ENCODE measurements around the gene COL10A1.
"Not testable (repeated sequence)": the region's sequence is repeated elsewhere in the genome, so short reads cannot be mapped to it uniquely, and the experiment has no call there.

COL10A1 gene

GRCh38 chr6:116127771-116128493, 2.0 kb upstream of the COL10A1 start:
- DNase-seq (ENCODE audit: low read depth in 2 of 2), result no peak

DNA sequence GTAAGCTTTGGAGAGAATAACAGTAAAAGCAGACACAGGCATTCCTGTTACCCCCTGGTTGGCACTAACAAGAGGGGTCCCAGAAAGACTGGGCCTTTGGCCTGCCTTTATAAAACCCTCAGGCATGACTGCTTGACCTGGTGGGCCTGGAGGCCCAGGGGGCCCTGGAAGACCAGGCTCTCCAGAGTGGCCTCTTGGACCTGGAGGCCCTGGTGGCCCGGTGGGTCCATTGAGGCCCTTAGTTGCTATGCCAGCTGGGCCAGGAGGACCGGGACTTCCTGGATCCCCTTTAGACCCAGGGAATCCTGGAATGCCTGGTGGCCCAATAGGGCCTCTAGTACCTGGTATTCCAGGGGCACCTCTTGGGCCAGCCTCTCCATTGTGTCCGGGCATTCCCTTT, 5.5 kb downstream of the COL10A1 start:
- no peak for DNase-seq (ENCODE audit: low read depth in 2 of 2)

GRCh38 chr6:116118608-116119007, 7.3 kb downstream of the COL10A1 start:
- DNase-seq (ENCODE audit: low read depth in 2 of 2), result no peak

GRCh38 chr6:116115781-116116180, 10.2 kb downstream of the COL10A1 start:
- no peak for DNase-seq (ENCODE audit: low read depth in 2 of 2)

GRCh38 chr6:116113386-116113785, 12.5 kb downstream of the COL10A1 start:
- DNase-seq (ENCODE audit: low read depth in 2 of 2), result no peak

DNA sequence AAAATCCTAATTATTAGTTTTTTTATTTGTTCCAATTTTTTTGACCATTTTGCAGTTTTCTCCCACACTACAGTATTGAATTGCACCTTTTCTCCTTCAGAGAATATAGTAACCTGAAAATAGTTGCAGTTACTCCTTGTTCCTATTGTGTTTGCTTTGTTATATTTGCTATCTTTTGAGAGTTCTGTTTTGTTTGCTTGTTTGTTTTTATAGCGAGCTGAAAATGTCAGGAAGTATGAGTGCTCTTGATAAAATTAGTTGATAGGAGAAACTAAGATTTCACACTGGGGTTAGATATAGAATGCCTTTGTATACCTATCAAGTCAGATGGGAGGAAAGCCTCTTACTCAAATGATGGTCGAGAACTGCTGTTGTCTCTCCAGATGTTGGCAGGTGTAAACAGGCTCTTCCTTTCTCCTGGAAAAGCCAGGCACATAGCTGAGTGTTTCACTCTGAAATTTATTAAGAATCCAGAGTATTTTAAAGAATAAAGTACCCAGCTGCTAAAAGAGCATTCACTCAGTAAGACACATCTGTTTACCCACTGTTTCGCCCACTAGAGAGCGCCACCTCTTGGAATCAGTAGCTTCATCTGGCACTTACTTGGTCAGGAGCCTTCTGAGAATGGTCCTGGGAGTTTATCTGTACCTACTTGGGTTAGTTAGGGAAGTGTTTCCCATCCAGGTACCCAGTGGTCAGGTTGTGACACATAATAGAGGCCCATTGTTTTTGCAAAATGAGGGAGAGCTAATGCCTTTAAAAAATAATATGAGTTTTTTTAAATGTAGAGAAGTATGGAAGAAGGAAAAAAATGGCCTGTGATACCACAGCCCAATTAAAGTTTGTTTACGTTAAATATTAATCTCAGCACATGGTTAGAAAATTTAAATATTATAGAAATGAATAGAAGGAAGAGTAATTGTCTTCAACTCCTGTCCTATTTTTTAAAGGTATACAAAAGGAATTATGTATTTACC, 14.1 kb downstream of the COL10A1 start:
- DNase-seq (ENCODE audit: low read depth in 2 of 2), result no peak

DNA sequence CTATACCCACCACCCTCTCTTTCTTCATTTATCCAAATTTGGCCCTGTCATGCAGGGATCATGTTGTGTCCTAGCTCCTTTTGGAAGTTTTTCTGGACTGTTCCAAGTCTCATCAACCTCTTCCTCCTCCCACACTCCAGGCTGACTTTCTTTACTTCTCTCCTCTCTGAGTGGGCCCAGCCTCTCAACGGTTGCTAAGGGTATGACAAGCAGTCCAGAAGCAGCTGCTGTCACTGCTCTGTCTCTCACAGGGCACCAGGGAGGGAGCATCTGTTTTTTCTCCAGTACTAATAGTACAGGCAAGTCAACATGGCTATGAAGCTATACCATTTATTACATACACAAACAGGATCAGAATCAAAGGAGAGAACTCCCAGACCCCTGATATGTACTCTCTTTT, 17.1 kb downstream of the COL10A1 start:
- no peak for DNase-seq (ENCODE audit: low read depth in 2 of 2)

GRCh38 chr6:116106146-116106545, 19.8 kb downstream of the COL10A1 start:
- no peak for DNase-seq (ENCODE audit: low read depth in 2 of 2)

GRCh38 chr6:116105247-116105646, 20.7 kb downstream of the COL10A1 start:
- DNase-seq (ENCODE audit: low read depth in 2 of 2), result no peak

- DNase-seq (ENCODE audit: low read depth in 2 of 2), result no peak
Observed at GRCh38 chr6:116104636-116105035, 21.3 kb downstream of the COL10A1 start.

- DNase-seq (ENCODE audit: low read depth in 2 of 2), result no peak
Observed at GRCh38 chr6:116102873-116103272, 23.1 kb downstream of the COL10A1 start.

DNA sequence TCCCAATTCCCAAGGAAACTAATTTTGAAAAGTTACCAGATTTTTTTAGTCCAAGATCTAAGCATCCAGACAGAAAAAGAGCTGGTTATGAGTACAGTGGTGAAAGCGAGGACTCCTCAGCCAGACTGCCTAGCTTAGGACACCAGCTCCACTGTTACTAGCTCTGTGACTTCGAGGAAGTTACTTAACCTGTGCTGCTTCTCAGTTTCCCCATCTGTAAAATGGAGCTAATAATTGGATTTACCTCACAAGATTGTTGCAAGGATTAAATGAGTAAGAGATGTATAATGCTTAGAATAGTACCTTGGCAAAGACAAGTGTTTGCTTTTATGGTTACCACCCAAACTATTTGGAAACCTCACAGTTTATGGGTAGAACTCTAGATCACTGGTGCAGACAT, 24.1 kb downstream of the COL10A1 start:
- no peak for DNase-seq (ENCODE audit: low read depth in 2 of 2)

DNA sequence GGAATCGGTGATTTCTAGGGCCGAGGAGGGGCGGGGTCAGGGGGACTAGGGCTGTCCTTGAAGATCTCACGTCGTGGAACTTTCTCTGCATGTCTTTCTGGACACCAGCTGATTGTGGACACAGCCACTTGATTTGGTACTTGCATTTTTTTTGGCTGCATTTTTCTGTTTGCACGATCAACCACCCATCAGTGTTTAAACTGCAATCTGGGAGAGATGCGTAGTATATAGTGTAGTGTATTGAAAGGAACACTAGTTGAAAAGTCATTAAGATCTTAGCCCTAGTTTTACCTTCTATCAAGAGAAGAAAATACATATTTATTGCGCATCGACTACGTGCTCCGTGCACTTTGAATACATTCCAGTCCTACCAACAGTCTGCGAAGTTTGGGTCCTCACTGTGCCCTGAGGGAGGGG, 24.6 kb downstream of the COL10A1 start:
- peak in 1 of 2 donors; percentile 7 for DNase-seq (ENCODE audit: low read depth in 2 of 2)

DNA sequence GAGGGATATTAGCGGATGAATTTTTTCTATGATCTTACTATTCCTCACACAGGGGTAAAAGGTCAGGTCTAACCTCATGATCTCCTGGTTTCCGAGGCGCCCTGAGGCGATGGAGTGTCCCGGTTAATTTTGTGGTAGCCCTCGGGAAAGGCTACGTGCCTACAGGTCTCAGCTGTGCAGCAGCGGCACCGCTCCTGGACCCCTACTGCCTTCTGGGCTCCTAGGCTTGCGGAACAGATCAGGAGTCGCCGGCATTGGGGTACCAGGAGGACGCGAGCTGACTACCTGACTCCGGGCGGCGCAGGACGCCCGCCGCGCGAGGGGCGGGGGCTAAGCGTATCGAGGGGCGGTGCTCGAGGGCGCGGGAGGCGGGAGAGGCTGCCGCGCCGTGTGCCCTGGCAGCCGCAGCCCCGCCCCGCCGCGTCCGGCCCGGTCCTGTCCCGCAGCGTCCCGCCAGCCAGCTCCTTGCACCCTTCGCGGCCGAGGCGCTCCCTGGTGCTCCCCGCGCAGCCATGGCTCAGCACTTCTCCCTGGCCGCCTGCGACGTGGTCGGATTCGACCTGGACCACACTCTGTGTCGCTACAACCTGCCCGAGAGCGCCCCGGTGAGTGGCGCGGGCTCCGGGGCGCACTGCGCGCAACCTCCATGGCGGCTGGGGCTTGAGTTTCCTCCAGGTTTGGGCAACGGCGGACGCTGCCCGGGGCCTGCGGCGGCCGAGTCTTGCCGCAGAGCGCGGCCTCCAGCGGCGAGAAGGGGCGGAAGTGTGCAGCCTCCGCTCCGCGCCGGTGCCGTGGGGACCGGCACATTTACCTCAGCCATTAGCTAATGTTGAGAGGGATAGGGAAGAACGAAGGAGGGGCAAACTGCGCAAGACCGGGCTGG, 25.3 kb downstream of the COL10A1 start, which contains the start of gene NT5DC1:
TSS of gene NT5DC1 (plus strand) at position 435 of the 883 bp plus-strand sequence. CDS start at position 513, 78 bp downstream.
- peak; percentile 43 to 72 for DNase-seq (ENCODE audit: low read depth in 2 of 2)

DNA sequence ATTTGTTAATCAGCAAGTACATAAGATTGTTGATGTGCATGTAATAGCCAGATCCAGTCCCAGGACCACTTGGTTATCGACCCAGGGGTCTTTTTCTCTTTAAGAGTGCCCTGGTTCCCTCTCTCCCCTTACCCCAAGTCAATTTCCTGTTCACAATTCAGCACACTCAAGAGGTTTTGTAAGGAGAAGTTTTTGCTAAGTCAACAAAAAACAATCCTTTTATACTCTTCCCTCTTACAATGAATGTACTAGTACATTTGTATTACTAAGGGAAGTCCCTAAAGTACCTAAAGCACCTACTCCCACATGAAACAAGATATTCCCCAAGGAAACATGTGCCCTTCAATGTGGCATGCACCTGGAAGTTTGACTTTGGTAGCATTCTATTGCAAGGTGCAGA, 26.9 kb downstream of the COL10A1 start:
- no peak for DNase-seq (ENCODE audit: low read depth in 2 of 2)

DNA sequence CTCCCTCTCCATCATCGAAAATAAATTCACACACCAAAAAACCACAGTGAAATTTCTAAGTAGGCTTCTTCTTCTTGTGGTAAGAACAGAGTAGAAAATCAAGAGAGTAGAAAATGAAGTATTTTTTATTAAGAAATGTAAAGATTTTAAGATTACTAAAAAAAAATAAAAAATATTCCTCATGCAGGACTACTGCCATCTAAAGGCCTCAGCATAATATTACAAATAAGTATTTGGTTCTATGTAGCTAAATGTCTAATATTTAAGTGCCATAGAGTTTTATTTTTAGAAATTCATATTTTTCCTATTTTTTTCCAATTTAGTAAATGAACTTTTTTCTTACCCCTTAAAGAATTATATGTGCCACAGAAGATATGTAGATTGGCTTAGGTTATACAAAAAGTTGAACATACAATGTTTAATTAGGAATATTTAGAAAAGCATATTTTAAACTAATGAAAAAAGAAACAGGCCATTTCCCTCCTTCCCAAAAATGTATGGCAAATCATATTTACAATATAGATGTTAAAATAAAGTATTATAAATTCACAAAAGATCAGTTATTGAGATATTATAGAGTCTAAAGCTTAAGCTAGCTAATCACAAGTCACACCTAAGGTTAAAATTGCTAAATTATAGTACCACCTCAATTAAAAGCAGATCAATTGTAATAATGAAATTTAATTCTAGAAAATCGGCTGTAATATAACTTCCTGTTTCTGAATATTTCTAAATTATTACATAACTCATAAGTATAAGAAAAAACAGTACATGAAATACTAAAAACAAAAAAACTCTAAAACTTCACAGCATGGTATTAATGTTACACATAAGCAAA, 28.7 kb downstream of the COL10A1 start:
- DNase-seq (ENCODE audit: low read depth in 2 of 2), result no peak

- not testable (repeated sequence) for DNase-seq (ENCODE audit: low read depth in 2 of 2)
Observed at GRCh38 chr6:116096048-116096759, 29.7 kb downstream of the COL10A1 start.

DNA sequence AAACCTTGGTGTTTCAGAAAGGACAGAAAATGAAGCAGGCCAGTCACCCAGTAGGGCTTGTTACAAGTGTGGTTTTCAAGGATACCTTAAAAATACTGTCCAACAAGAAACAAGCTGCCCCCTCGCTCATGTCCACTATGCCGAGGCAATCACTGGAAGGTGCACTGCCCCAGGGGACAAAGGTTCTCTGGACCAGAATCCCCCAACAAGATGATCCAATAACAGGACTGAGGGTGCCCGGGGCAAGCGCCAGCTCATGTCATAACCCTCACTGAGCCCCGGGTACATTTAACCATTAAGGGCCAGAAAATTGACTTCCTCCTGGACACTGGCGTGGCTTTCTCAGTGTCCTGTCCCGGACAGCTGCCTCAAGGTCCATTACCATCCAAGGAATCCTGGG, 31.9 kb downstream of the COL10A1 start:
- no peak for DNase-seq (ENCODE audit: low read depth in 2 of 2)

DNA sequence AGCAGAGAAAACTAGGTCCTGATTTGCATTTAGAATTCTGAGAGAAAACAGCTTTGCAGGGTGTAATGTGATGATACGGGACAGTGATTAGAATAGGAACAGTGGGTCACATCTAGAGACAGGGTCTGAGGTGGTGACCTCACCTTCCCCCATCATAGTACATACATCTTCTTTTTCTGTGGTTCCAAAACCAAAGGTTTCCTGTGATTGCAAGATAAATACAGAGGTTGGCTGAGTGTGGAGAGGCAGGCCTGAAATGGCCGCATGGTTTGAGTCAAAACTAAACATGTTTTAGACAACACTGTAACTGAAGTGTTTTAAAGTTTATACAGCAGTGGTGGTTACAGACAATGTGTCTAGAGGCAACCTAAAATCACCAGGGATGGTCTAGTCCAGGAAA, 35.7 kb downstream of the COL10A1 start:
- no peak for DNase-seq (ENCODE audit: low read depth in 2 of 2)

GRCh38 chr6:116088946-116089345, 37.0 kb downstream of the COL10A1 start:
- no peak for DNase-seq (ENCODE audit: low read depth in 2 of 2)
